MM.1S (cell line): ENCODE measurements around the gene MYPN.

ENCODE experiments used
- DNase-seq: peaks from one replicate; pipeline ENCODE4 v3.0.0-alpha.2; 2015
- H2AFZ ChIP-seq: fragments of 300-600 bp; sonication (generic); 2 replicates; pipeline ENCODE4 v1.6.0; 2016; ENCODE audit warnings: antibody characterized with exemption, low read length
- H3F3A ChIP-seq: fragments of 300-600 bp; sonication (generic); 2 replicates; pipeline ENCODE4 v1.6.1; 2016; ENCODE audit warnings: mild to moderate bottlenecking, antibody characterized with exemption, low read length, moderate library complexity, mixed read lengths; ENCODE audit not compliant: insufficient read depth
- H3K27ac ChIP-seq: fragments of 300-600 bp; sonication (generic); 2 replicates; pipeline ENCODE4 v1.5.1; 2016; ENCODE audit warnings: mild to moderate bottlenecking, low read length
- H3K27me3 ChIP-seq: fragments of 300-600 bp; sonication (generic); replicated peaks from 2 replicates; pipeline ENCODE4 v1.6.0; 2016; ENCODE audit warnings: low read length; ENCODE audit not compliant: insufficient read depth
- H3K36me3 ChIP-seq: fragments of 300-600 bp; sonication (generic); replicated peaks from 2 replicates; pipeline ENCODE4 v1.6.1; 2016; ENCODE audit warnings: mild to moderate bottlenecking, low read length, mixed read lengths; ENCODE audit not compliant: insufficient read depth
- H3K4me1 ChIP-seq: fragments of 300-600 bp; sonication (generic); 2 replicates; pipeline ENCODE4 v1.6.1; 2016; ENCODE audit warnings: low read length, mixed read lengths
- H3K4me2 ChIP-seq: fragments of 300-600 bp; sonication (generic); 2 replicates; pipeline ENCODE4 v1.6.0; 2016; ENCODE audit warnings: low read depth, low read length
- H3K4me3 ChIP-seq: fragments of 300-600 bp; sonication (generic); 2 replicates; pipeline ENCODE4 v1.5.1; 2016; ENCODE audit warnings: low read length, mixed read lengths
- H3K79me2 ChIP-seq: fragments of 300-600 bp; sonication (generic); 2 replicates; pipeline ENCODE4 v1.6.1; 2016; ENCODE audit warnings: mixed run types, low read length, mixed read lengths
- H3K9ac ChIP-seq: fragments of 300-600 bp; sonication (generic); 2 replicates; pipeline ENCODE4 v1.6.1; 2016; ENCODE audit warnings: low read length, mixed read lengths
- H3K9me2 ChIP-seq: fragments of 300-600 bp; sonication (generic); replicated peaks from 2 replicates; pipeline ENCODE4 v1.6.1; 2016; ENCODE audit warnings: mild to moderate bottlenecking, low read length, mixed read lengths; ENCODE audit not compliant: insufficient read depth
- H3K9me3 ChIP-seq: fragments of 300-600 bp; sonication (generic); replicated peaks from 2 replicates; pipeline ENCODE4 v1.6.1; 2016; ENCODE audit warnings: mild to moderate bottlenecking, low read length, mixed read lengths; ENCODE audit not compliant: insufficient read depth
- H4K20me1 ChIP-seq: fragments of 300-600 bp; sonication (generic); 2 replicates; pipeline ENCODE4 v1.6.1; 2016; ENCODE audit warnings: mild to moderate bottlenecking, low read length, moderate library complexity, mixed read lengths; ENCODE audit not compliant: insufficient read depth
- EZH2 ChIP-seq: fragments of 300-600 bp; sonication (generic); optimal IDR thresholded peaks from 2 replicates; pipeline ENCODE3; 2017; ENCODE audit warnings: low read depth, mild to moderate bottlenecking, antibody characterized with exemption, low read length, mixed read lengths
- EZH2phosphoT487 ChIP-seq: fragments of 300-600 bp; sonication (generic); IDR thresholded peaks from 2 replicates; pipeline ENCODE4 v1.6.1; 2018; ENCODE audit warnings: antibody characterized with exemption, low read length
- TF ChIP-seq, protein P1 (sequence below): fragments of 300-600 bp; sonication (generic); IDR thresholded peaks from 2 replicates; pipeline ENCODE4 v1.5.1; 2016; ENCODE audit warnings: antibody characterized with exemption, low read length, mixed read lengths

Gene MYPN

DNA sequence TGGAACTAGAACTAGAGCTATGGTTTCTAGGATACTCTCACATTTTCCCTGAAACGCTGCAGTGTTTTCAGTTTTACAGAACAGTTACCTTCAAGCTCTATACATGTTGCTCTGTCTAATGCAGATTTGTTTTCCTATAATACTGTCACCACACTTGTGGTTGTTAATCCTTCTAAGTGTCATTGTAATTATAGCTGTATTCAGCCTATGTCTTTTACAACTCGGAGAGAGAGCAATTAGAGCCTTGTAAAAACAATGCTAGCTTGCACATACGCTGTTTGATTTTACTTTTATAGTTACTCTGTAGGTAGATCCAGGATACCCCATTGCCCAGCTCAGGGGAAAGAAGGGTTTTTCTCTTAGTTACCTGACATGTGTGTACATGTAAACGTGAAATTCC is 67.5 kb downstream of the MYPN start:
- Histone ChIP-seq H3K27me3 (no peaks in the 10 kb centered on the region), H3K4me2 (no peak overlapping the region)

DNA sequence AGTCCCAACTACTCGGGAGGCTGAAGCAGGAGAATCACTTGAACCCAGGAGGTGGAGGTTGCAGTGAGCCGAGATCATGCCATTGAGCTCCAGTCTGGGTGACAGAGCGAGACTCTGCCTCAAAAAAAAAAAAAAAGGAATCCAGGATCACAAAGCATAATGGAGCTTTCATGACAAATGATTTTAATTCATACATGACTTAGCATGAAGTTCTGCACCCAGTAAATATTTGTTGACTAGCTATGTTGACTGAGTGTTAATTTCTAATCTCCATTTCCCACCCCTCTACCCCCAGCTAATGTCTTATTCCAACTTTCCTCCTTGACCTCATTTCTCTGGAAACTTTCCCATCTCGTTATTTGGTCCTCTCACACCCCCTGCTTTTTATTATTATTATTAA is 69.3 kb downstream of the MYPN start:
- no peaks in the 10 kb centered on the region for H3K36me3 ChIP-seq
- no peaks in the 10 kb centered on the region for H3K9me3 ChIP-seq
- no peaks in the 10 kb centered on the region for H3F3A ChIP-seq
- H3K27me3 ChIP-seq: no peaks in the 10 kb centered on the region
- H3K27ac ChIP-seq: no peak overlapping the region
- no peak overlapping the region for H3K4me2 ChIP-seq
- no peaks in the 10 kb centered on the region for H3K4me1 ChIP-seq
- no peaks in the 10 kb centered on the region for H4K20me1 ChIP-seq
- H2AFZ ChIP-seq: no peak overlapping the region
- DNase-seq: no peak
- no peaks in the 10 kb centered on the region for H3K79me2 ChIP-seq
- H3K4me3 ChIP-seq: no peak overlapping the region
- TF ChIP-seq, protein P1, sequence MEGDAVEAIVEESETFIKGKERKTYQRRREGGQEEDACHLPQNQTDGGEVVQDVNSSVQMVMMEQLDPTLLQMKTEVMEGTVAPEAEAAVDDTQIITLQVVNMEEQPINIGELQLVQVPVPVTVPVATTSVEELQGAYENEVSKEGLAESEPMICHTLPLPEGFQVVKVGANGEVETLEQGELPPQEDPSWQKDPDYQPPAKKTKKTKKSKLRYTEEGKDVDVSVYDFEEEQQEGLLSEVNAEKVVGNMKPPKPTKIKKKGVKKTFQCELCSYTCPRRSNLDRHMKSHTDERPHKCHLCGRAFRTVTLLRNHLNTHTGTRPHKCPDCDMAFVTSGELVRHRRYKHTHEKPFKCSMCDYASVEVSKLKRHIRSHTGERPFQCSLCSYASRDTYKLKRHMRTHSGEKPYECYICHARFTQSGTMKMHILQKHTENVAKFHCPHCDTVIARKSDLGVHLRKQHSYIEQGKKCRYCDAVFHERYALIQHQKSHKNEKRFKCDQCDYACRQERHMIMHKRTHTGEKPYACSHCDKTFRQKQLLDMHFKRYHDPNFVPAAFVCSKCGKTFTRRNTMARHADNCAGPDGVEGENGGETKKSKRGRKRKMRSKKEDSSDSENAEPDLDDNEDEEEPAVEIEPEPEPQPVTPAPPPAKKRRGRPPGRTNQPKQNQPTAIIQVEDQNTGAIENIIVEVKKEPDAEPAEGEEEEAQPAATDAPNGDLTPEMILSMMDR: no peak
- TF ChIP-seq EZH2 (no peak), EZH2phosphoT487 (no peak)
- no peaks in the 10 kb centered on the region for H3K9me2 ChIP-seq
- H3K9ac ChIP-seq: no peak overlapping the region

More for the DNA sequence above, 67.5 kb downstream of the MYPN start:
- H3K4me1 ChIP-seq: 0 out of 2 replicates have a peak, but pooled peaks cover under 1% of the 10 kb centered on the region
- H3K9me3 ChIP-seq: no peaks in the 10 kb centered on the region
- H3F3A ChIP-seq: 0 out of 2 replicates have a peak, but pooled peaks cover under 1% of the 10 kb centered on the region
- no peaks in the 10 kb centered on the region for H3K36me3 ChIP-seq
- no peaks in the 10 kb centered on the region for H3K9me2 ChIP-seq
- no peak for DNase-seq
- no peak overlapping the region for H2AFZ ChIP-seq
- H3K9ac ChIP-seq: no peak overlapping the region
- H3K27ac ChIP-seq: no peak overlapping the region
- H3K79me2 ChIP-seq: no peaks in the 10 kb centered on the region
- no peak overlapping the region for H3K4me3 ChIP-seq
- no peaks in the 10 kb centered on the region for H4K20me1 ChIP-seq
- TF ChIP-seq EZH2: no peak
- TF ChIP-seq EZH2phosphoT487: no peak
- TF ChIP-seq, protein P1: no peak

GRCh38 chr10:68179016-68179415 is 69.7 kb downstream of the MYPN start:
- Histone ChIP-seq H3K36me3 (no peaks in the 10 kb centered on the region), H3K4me2 (no peak overlapping the region), H3K9me3 (no peaks in the 10 kb centered on the region), H3K27ac (no peak overlapping the region), H3F3A (no peaks in the 10 kb centered on the region), H3K9ac (no peak overlapping the region), H3K9me2 (no peaks in the 10 kb centered on the region), H3K27me3 (no peaks in the 10 kb centered on the region), H4K20me1 (no peaks in the 10 kb centered on the region), H3K4me3 (no peak overlapping the region), H2AFZ (no peak overlapping the region), H3K79me2 (no peaks in the 10 kb centered on the region), H3K4me1 (no peaks in the 10 kb centered on the region)
- no peak for DNase-seq
- TF ChIP-seq EZH2 (no peak), EZH2phosphoT487 (no peak)

- Histone ChIP-seq H3K79me2 (no peaks in the 10 kb centered on the region), H3K4me3 (no peak overlapping the region), H3K9me2 (no peaks in the 10 kb centered on the region), H3K36me3 (no peaks in the 10 kb centered on the region), H3F3A (no peaks in the 10 kb centered on the region), H4K20me1 (no peaks in the 10 kb centered on the region), H3K9ac (no peak overlapping the region), H3K4me2 (no peak overlapping the region), H3K9me3 (no peaks in the 10 kb centered on the region), H3K27me3 (no peaks in the 10 kb centered on the region), H2AFZ (no peak overlapping the region), H3K27ac (no peak overlapping the region), H3K4me1 (no peaks in the 10 kb centered on the region)
- DNase-seq: no peak
- TF ChIP-seq, protein P1: no peak
- TF ChIP-seq EZH2phosphoT487 (no peak), EZH2 (no peak)
These were observed 71.2 kb downstream of the MYPN start for GRCh38 chr10:68180490-68180889.
